DMS53 (cell line): ENCODE results near the gene SLC66A3.

ENCODE experiments used
- DNase-seq: peaks from one replicate; lab custom pipeline; 2025; lab: John Stamatoyannopoulos, UW

The SLC66A3 gene

DNA sequence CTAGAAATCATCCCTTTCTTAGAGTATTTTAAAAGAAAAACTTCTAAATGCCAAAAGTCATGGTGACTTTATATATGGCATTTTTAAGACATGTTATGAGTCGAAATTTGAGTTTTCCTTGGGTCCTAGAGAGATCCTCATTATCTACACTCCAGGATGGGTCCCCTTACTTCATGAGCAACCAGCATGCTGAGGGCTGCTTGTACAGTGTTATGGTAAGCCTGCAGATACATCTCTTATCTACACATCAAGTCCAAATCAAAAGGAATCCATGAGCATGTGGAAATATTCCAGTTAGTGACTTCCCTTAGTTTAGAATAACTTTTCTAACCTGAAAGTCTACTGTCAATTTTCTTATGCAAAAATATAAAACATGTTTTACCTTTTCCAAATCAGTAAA lies 58.7 kb downstream of the SLC66A3 start:
- no peak for DNase-seq

DNA sequence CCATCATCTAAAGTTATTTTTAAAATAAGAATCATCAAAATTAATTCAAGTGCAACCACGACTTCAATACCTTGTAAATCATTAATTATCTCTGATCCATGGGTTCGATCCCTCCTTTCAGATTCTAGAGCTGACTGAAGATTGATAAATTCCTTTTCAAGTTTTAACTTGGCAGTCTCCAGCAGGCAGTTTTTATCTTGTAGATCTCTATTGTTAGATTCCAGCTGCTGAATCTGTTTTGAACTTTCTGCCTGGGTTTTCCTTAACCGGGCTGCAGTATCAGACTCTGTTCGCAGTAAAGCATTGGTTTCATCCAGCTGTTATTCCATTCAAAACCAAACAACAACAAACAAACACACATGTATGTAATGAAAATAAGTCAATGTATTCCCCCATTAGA lies 59.5 kb downstream of the SLC66A3 start:
- no peak for DNase-seq

DNA sequence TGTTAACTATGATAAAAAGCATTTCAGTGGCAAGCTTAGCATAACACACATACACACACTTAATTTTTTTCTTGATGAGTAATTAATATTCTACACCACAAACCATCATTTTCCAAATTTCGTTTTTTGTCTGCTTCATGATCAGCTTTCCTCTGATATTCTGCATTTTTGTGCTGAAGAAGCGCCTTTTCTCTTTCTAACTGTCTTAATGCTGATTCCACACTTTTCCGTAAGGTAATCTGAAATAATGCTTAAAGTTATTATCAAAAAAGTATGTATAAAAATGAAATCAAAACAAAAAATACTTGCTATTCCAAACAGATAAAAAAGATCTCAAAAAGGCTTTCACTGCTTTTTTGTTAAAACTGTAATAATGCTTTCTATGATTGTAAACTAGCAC lies 60.1 kb downstream of the SLC66A3 start:
- DNase-seq = no peak

DNA sequence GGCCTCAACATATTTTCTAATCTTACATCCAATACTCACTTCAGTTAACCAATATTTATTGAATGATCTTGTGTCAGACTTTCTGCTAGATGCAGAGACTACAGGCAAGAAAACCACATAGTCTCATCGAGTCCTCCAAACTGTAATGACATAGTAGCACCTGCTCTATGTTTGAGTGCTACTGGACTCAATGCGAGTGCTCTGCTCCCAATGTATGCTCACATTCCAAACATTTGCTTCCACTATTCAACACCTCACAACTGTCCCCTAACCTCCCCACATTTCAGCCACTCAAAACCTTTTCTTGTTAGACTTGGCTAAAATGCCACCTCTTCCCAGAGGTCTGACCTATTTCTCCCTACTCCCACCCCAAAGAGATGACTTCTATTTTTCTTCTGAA lies 65.2 kb downstream of the SLC66A3 start:
- DNase-seq = no peak

DNA sequence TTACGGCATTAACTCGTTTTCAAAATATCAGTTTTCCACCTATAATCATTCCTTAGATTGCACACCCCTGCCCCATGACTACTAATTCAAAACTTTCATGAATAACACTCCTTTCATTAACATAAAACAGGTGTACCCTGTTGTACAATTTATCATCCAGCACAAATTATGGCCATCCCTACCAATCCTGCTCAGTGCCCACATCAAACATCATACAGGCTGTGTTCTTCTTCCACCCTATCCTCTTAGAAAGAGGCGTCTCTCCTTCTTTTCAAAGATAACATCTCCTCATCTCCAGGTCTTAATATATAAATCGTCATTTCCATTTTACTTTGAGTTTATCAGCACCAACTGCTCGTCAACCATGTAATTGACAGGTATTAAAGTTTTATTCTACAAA lies 67.6 kb downstream of the SLC66A3 start:
- no peak for DNase-seq

DNA sequence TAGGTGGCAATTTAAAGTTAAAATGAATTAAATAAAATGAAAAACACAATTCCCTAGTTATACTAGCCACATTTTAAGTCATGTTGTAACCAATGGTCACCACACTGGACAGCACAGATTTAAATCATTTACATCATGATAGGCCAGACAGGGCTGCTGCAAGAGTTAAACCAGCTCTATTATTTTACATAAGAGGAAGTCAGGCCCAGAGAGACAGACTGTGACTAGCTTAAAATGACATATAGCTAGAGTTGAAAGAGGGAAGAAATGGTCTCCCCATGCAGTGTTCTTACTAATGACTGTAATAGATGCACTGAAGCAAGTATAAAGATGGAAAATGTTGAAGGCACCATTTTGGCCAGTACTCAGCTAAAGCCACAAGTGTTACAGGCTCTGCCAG lies 69.6 kb downstream of the SLC66A3 start:
- DNase-seq = no peak

DNA sequence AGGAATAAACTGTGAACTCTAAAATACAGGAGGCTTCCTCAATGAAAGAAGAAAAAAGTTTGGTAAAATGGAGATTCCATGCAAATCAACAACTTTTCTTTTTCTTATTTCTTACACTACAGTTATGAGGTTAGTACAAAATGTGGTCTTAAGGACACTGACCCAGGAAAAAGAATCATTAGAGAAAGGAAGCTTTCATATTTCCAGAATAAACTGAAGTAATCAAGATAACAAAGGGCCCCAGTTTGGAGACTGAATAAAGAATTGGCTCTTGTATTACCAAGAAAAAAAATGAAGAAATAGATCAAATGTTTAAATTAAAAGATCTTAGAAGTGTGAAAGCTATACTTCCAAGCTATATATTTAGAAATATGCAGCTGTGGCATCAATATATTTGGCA lies 72.3 kb downstream of the SLC66A3 start:
- no peak for DNase-seq
